ENCODE measurements around the gene NCOR2.

The NCOR2 gene

DNA sequence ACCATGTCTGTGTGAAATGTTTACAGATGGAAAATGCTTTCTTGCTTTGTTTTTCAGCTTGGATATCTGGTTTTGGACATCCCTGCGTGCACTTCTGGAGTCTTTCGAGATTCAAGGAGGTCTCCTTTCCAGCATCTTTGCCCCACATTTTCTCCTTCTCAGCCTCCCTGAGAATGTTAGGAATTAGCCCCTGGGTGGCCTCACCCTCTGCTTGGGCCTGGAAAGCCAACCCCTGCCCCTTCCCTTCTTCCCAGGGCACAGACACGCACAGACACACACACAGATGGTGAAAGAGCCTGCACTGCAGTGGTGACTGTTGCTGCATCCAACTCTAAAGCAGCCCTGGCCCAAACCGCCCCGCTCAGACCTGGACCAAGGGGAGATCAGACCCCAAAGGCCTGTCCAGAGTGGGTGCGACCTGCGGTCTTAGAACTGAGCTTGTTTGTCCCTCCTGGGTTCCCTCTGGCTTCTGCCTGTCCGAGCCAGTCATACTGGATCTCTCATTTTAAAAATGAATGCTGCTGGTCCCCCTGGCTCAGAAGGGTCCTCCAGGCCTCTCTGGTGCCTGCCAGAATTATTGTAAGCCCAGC lies 8.7 kb upstream of the NCOR2 start:
- FAIRE-seq, result no peak

- no peak for FAIRE-seq
These were observed 6.7 kb upstream of the NCOR2 start for GRCh38 chr12:124573839-124574786.

DNA sequence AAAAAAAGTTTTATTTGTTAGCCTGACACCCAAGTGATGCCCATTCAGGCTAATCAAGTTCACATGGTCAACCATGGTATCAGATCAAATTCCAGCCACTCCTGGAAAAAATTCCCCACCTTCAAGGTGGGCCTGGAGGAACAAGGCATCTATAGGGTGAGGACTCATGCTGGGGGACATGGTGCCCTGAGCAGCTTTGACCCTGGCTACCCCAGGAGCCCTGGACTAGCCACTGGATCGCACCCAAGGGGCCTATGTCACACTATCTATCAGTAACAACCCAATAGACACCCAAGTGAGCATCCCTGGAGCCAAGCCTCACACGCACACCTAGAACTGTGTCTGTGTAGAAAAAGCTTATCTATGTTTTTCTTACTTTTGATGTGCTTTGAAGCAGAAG lies 4.1 kb upstream of the NCOR2 start:
- FAIRE-seq, result no peak

- no peak for FAIRE-seq
These were observed 3.4 kb upstream of the NCOR2 start for GRCh38 chr12:124570810-124571209.

DNA sequence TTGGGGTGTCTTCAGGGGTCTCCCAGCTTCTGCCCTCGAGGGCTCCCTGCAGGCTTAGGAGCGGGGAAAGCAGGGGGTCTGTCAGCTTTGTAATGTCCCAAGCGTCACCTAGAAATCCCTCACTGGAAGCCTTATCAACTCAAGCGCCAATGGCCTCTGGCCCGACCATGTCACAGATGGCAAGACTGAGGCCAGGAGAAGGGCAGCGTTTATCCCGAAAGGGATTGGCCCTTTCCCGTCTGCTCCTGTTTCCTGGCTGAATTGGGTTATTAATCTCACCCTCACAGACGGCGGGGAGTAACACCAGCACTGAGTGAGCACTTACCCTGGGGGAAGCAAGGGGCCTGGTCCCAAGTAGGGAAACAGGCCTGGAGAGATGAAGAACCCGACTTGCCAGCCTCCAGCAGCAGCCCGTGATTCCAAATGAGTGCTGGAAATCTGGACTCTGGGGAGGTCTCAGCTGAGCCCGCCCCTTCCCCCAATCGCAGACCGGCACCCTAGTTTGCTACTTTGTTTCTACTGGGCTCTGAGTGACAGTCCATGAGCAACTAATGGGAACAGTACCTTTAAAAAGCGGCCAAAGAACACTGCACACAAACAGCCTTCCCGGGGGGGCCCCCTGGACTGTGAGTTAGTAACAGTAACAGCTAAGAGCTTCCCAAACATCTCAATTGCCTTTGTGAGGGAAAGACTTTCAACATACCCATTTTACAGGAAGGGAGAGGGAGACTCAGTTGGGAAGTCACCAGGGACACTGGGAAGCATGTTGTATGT lies 2.1 kb upstream of the NCOR2 start:
- no peak for FAIRE-seq

- peak; percentile 63 for FAIRE-seq
These were observed 1.3 kb upstream of the NCOR2 start for GRCh38 chr12:124568431-124569374.

DNA sequence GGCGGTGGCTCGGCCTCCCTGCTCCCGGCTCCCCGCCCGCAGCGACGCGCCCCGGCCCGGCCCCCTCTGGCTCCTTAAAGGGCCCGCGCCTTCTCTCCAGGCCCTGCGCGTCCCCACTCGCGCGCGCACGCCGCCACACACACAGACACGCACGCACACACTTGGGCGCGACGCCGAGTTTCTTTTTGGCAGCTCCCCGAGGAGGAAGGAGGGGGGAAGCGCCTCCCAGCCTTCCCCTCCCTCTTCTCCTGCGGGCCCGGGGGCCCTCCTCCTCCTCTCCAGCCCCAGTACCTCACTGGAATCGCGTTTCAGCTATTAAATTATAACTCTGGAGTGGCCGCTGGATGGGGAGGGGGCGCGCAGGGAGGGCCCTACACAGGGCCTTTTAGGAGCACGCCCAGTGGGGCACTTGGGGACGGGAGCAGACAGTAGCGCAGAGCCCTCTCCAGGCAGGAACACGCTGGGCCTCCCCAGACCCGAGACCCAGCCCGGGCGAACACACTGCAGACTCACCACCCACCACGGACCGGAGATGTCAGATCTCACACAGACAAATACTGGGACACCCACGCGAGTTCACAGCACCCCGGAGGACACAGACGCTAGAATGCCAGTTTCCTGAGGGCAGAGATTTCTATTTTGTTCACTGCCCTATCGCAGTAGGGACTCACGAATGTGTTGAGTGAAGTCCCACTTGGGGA lies 411 bp upstream of the NCOR2 start:
- peak; percentile 70 for FAIRE-seq

DNA sequence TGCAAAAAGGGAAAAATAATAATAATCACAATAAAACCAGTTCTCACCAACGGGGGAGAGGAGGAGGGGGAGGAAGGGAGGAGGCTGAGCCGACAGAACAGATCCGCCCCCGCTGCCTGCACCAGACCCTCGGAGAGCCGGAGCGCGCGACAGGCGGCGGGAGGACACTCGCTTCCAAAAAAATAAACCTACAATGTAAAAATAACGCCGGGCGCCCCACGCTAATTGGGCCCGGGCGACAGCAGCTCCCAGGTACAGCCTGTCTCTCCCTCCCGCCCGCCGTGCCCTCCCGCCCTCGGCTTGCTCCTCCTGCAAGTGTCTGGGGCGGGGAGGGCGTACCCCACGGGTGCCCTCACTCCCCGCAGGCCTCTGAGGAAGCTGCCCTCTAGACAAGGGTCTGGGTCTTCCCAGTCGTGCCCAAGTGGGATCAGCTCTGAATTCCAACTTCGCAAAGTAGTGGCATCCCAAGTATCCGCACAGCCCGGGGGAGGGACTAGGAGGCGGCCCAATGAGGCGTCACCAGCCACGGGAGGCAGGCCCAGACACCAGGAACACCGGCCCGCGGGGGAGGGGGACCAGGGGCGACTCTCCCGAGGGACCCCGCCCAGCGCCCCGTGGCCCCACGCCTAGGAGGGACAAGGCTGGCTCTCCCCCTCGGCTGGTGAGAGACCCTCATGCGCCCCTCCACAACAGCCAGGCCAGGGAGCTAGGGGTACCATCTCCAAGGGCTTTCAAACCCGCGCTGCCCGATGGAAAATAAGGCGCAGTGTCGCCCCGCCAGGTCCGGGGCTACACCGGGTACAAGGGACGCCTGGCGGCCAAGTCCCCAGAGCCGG lies 1.0 kb downstream of the NCOR2 start:
- FAIRE-seq, result peak; percentile 18

DNA sequence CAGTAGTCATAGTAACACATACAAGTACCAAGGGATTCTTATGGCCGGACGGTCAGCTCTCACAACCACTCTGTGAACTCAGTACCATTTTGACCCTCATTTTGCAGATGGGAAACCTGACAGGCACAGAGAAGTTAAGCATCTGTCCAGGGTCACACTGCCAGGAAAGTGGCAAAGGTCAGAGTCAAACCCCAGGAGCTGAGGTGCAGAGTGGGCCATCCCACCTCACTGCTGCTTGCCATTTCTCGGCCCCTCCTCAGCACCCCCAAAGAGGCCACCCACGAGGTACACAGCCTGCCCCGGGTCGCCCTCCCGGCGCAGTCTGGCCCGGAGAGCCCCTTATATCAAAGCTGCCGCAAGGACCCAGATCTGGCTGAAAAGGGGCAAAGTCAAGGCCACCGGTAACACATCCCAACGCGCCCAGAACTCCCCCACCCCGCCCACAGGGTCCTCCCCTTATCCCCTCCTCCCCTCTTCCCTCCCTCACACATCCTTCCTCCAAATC lies 1.7 kb downstream of the NCOR2 start:
- no peak for FAIRE-seq

DNA sequence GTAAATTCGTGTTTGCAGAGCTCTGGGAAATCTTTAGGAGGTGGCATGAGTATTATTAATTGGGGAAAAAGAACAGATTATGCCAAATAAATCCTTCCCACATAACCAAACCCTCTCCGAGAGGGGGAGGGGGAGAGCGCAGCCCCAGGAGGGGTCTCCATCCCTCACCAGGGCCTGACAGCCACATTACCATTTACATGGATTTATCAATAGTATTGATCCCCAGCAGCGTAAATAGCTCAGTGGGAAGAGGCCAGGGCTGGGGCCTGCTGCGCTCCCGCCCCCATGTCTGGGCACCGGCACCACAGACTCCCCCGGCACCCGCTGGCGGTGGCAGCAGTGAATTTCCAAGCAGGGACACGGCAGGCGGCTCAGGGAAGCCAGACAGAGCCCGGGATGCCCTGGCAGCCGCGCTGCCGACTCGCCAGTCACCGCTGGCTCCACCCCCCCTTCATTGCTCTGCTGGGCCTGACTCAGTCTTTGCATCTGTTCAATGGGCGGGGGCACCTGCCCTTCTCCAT lies 2.4 kb downstream of the NCOR2 start:
- no peak for FAIRE-seq

DNA sequence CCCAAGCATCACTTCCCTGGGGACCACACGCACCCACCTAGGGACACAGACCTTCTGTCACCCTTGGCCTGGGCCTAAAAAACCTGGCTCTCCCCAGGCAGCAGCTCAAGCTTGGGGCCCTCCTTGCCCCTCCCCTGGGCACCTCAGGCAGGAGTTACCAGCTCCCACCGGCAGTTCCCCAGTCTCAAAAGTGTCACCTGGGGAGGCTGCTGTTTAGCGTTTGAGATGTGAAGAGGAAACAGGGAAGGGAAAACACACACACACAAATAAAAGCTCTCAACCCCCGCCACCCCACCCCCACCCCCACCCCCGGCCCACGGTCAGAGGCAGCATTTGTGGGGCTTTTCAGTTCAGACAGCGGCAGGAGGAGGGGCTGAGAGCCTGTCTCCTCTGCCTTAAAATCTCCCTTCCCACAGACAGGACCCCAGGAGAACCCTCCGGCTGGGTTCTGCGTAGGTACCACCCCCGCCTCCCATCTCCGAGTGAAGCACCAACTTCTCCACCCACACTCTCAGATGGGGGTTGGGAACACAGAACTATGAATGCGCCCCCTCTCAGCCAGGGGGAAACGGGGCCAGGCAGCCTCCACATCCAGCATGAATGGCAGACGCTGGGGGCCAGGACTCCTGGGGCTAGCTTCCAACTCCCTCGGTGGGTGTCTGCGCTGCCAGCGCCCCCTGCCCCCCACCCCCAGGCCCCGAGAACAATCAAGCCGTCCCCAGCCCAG lies 3.0 kb downstream of the NCOR2 start:
- FAIRE-seq, result no peak

GRCh38 chr12:124563809-124564208 lies 3.6 kb downstream of the NCOR2 start:
- no peak for FAIRE-seq

DNA sequence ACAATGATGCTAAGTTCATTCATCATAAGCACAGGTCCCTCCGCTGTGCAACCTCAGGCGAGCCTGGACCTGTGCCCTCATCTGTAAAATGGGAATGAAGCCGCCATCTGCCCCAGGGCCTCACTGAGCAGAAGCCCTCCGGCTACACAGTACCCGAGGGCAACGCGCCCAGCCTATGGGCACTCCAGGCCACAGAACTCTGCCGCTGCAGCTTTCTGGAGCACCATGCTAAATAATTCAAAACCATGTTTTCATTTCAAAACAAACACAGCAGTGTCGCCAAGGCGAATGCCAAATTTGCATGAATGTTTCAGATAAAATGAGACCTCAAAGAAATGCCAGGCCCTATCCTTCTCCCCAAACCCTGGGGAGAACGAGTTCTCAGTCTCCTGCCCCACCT lies 4.0 kb downstream of the NCOR2 start:
- FAIRE-seq, result no peak

GRCh38 chr12:124562796-124563181 lies 4.6 kb downstream of the NCOR2 start:
- no peak for FAIRE-seq

GRCh38 chr12:124562018-124562795 lies 5.2 kb downstream of the NCOR2 start:
- no peak for FAIRE-seq

- no peak for FAIRE-seq
These were observed 6.2 kb downstream of the NCOR2 start for GRCh38 chr12:124561231-124561630.

- no peak for FAIRE-seq
These were observed 7.1 kb downstream of the NCOR2 start for GRCh38 chr12:124560146-124560890.
